HG03460 (cell line): ENCODE data around the gene LIM2.

Experiments used
- ATAC-seq: cut with Tn5 transposase; IDR thresholded peaks from one replicate; pipeline ENCODE4 v1.9.1; 2021; ENCODE audit not compliant: unreplicated experiment

LIM2 gene

GRCh38 chr19:51366389-51367254, 21.2 kb downstream of the LIM2 start:
- peak; percentile 44 for ATAC-seq

GRCh38 chr19:51365965-51366388, 21.8 kb downstream of the LIM2 start, which contains the start of gene ETFB:
Gene ETFB (minus strand): TSS chr19:51366388. CDS start chr19:51366326, 62 bp downstream.
- no peak for ATAC-seq

GRCh38 chr19:51365211-51365964, 22.4 kb downstream of the LIM2 start:
- no peak for ATAC-seq

- no peak for ATAC-seq
Measured at GRCh38 chr19:51364200-51365106, 23.3 kb downstream of the LIM2 start.

GRCh38 chr19:51361239-51361638, 26.5 kb downstream of the LIM2 start:
- no peak for ATAC-seq

GRCh38 chr19:51359294-51359693, 28.5 kb downstream of the LIM2 start:
- no peak for ATAC-seq

GRCh38 chr19:51357952-51358351, 29.8 kb downstream of the LIM2 start:
- no peak for ATAC-seq

GRCh38 chr19:51356159-51356801, 31.5 kb downstream of the LIM2 start:
- ATAC-seq: no peak

- no peak for ATAC-seq
Measured at GRCh38 chr19:51354742-51355148, 33.0 kb downstream of the LIM2 start.

GRCh38 chr19:51354103-51354741, 33.6 kb downstream of the LIM2 start:
- ATAC-seq: no peak

GRCh38 chr19:51352783-51353360, 34.9 kb downstream of the LIM2 start:
- no peak for ATAC-seq

- ATAC-seq: no peak
Measured at GRCh38 chr19:51351266-51351990, 36.3 kb downstream of the LIM2 start.

GRCh38 chr19:51347209-51347928, 40.4 kb downstream of the LIM2 start:
- no peak for ATAC-seq

- ATAC-seq: no peak
Measured at GRCh38 chr19:51346742-51347141, 41.0 kb downstream of the LIM2 start.

GRCh38 chr19:51345076-51345620, 42.6 kb downstream of the LIM2 start:
- no peak for ATAC-seq

- ATAC-seq: no peak
Measured at GRCh38 chr19:51342631-51343569, 44.9 kb downstream of the LIM2 start.
